Measurements from ENCODE around the gene SMYD1.

Gene SMYD1

DNA sequence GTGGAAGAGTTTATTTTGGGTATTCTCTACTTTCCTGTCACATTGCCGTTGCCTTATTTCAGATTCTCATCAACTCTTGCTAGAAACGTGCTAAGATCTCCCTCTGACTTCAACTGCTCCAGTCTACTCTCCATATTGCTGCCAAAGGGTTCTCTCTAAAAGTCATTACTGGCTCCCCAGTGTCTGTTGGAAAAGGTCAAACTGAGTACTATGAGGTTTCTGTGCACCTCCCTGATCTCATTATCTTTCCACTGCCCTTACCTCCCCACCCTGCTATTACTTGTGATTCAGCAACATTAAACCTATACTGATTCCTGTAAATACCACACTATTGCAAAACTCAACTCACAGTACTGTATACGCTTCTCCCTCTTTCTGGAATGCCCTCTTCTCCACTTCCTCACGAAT, 10.2 kb upstream of the SMYD1 start:
- peak; percentile 13 for DNase-seq

GRCh38 chr2:88058191-88058590, 9.4 kb upstream of the SMYD1 start:
- no peak for DNase-seq

DNA sequence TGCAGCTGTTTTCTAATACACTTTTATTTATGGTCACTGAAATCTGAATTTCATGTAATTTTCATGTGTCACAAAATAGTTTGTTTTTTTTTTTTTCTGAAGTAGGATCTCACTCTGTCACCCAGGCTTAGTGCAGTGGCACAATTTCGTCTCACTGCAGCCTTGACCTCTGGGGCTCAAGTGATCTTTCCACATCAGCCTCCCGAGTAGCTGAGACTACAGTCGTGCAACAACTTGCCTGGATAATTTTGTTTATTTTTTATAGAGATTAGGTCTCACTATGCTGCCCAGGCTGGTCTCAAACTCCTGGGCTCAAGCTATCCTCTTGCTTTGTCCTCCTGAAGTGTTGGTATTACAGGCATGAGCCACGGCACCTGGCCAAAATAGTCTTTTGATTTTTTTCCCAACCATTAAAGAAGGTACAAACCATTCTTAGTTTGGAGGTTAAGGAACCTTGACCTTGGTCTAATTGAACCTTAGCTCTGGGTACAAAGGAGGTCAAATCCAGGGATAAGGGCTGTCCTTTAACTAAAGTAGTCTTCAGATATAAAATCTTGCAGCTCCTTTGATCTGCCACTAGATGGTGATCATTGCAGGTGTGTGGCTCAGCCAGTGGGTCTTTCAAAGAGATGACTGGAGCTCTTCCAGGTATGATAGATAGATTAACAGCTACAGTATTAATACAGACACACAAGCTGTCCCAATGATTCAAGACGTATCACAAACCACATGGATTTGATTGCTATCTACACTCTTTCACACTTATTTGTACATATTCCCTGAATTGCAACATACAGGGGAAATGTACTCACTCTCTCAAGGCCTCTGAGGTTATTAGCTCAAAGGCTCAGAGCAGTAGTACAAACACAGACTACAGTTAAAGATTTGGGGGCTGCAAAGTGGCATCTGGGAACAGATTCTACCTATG, 7.4 kb upstream of the SMYD1 start:
- DNase-seq: peak; percentile 59

DNA sequence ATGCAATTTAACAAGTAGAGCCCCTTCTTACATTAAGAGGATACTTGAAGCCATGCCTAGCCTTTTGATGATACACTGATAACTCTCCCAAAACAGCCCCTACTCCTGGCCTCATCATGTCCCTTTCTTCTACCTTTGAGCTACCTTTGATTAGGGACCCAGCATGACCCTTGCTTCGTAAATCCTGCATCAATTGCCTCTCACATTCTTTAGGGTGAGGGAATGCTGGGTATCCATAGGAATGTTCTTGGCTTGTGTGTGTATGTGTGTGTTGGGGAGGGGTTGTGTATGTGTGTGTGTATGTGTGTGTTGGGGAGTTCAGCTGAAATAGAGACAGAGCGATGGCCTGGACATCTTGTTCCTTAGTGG, 6.7 kb upstream of the SMYD1 start:
- DNase-seq: no peak

- DNase-seq: no peak
Observed at GRCh38 chr2:88061295-88061694, 6.3 kb upstream of the SMYD1 start.

DNA sequence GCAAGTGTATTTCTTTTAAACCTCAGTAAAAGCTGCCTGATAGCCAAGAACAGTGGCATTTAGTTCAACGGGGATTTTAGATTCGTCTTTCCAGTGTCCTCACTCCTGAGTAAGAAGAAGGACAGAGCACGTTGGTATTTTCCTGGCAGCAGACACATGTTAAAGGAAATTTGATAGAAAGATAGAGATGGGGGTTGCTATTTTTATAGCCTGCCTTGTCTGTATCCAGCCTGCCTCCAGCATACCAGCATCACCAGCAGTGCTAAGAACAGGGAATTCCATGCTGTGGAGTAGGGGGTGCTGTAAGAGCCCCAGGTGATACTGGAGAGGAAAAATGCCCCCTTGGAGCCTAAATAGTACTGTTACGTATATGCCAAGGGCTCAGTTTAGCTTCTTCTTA, 1.1 kb upstream of the SMYD1 start:
- no peak for DNase-seq

DNA sequence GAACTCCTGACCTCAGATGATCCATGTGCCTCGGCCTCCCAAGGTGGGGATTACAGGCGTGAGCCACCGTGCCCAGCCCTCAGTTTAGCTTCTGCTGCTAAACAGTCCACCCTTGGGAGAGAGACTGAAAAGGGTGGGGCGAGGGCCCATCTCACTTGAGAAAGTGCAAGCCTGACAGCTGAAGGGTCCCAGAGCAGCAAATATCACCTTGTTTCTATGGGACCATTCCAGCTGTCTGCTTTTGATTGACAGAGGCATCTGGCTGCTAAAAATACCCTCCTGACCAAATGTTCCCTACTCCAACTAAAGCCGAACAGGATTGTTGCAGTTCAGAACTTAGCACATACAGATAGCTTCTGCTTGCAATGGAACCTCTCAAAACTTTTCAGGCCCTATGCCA, 436 bp upstream of the SMYD1 start:
- DNase-seq: no peak

DNA sequence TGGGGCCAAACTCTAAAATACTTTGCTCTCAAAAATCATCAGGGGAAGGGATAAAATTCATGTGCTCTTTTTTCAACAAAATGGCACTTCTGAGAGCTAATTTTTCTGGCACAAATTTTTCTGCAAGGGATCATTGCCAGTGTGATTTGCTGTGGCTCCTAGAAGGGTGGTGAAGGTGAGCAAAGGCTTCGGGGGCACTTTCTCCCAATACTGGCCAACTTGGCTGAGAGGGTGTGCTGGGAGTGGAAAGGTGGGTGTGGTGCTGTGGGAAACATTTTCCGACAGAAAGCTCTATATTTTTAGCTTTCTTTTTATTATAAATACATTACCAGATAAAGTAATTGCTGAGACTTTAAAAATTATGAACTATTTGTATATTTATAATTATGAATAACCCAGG, 419 bp downstream of the SMYD1 start:
- DNase-seq: no peak

DNA sequence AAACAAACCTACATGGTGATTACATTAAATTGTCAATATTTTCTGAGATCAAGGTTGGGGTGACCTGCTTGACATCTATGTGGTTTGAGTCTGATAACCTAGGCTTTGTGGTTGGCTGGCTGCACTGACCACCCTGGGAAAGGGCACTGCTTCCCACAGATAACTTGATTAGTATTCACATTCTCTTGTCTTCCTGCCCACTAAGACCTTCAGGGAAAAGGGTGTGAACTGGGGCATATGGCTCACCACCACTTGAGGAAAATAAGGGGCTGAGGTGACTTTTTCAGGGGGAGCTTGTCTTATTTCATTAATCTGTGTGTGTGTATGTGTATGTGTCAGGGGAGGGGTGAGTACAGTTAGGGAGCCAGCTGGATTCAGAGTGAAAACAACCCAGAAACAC, 1.5 kb downstream of the SMYD1 start:
- DNase-seq: no peak

GRCh38 chr2:88070055-88070454, 2.4 kb downstream of the SMYD1 start:
- DNase-seq: no peak

GRCh38 chr2:88071365-88071764, 3.7 kb downstream of the SMYD1 start:
- no peak for DNase-seq

DNA sequence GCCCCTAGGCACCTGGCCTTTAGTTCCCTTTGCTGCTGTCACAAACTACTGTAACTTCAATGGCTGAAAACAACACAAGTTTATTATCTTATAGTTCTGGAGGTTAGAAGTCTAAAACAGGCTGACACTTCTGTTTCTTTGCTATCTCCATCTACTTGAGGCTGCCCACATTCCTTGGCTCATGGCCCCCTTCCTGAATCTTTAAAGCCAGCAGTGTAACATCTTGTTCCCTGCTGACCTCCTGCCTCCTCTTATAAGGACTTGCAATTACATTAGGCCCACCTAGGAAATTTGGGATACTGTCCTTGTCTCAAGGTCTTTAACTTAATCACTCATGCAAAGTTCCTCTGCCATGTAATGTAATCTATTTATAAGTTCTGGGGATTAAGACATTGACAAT, 6.5 kb downstream of the SMYD1 start:
- DNase-seq: no peak

GRCh38 chr2:88074854-88075292, 7.2 kb downstream of the SMYD1 start:
- DNase-seq: no peak

DNA sequence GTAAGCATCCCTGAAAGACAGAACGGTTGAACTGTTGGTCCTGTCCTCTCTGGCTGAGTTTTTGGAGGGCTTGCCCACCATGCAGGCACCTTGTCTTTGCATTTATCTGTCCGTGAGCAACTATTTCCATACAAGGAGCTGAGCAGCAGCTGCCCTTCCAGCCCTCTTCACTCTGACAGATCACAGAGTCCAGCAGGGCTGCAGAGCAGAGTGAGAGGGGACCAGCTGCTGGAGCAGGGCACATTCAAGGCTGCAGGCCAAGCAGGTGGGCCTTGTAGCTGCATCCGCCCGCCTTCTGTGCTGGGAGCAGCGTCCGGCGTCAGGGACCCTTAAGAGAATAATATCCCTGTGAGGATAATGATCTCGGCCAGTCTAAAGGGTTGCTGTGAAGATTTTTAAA, 9.5 kb downstream of the SMYD1 start:
- no peak for DNase-seq

- no peak for DNase-seq
Observed at GRCh38 chr2:88078643-88079172, 11.1 kb downstream of the SMYD1 start.

DNA sequence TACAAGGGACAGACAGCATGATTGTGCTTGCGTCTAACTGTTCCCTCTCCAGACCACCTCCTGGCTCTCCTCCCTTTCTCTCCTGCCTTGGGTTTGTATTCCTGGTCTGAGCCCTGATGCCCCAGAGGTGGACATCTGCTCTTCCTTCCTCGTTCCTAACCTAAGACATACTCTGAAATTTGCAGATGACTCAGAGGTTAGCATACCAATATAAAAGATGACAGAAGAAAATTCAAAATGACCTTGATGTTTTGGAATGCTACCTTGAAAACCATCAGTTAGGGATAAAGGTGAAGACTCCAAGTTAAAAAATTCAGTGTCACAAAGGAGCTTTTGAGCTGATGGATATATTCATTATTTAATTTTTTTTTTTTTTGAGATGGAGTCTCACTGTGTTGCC, 12.9 kb downstream of the SMYD1 start:
- no peak for DNase-seq

GRCh38 chr2:88081924-88082608, 14.4 kb downstream of the SMYD1 start:
- no peak for DNase-seq

GRCh38 chr2:88082781-88083180, 15.2 kb downstream of the SMYD1 start:
- DNase-seq: no peak

GRCh38 chr2:88085099-88085498, 17.5 kb downstream of the SMYD1 start:
- DNase-seq: no peak

- no peak for DNase-seq
Observed at GRCh38 chr2:88085602-88086001, 18.0 kb downstream of the SMYD1 start.

GRCh38 chr2:88086401-88086800, 18.8 kb downstream of the SMYD1 start:
- DNase-seq: no peak

- no peak for DNase-seq
Observed at GRCh38 chr2:88087073-88087472, 19.4 kb downstream of the SMYD1 start.

DNA sequence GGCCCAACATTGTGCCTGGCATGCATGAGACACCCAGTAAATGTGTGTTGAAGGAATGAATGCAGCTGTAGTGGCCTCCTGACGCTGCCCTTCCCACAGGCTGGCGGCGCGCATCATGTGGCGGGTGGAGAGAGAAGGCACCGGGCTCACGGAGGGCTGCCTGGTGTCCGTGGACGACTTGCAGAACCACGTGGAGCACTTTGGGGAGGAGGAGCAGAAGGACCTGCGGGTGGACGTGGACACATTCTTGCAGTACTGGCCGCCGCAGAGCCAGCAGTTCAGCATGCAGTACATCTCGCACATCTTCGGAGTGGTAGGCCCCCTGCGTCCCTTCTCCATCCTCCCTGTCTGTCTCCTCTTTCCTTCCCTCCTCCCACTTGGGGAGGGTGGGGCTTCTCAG, 20.1 kb downstream of the SMYD1 start:
- DNase-seq: no peak

GRCh38 chr2:88088999-88089398, 21.4 kb downstream of the SMYD1 start:
- no peak for DNase-seq

Data from NCI-H2227 treated with DMSO at 0.1 percent for 48 hours (cell line).